AG20443 (cell line): ENCODE measurements around the gene EHBP1L1.

Experiments
- DNase-seq: peaks from one replicate; pipeline ENCODE4 v3.0.0; 2012; ENCODE audit warnings: low spot score, mixed read lengths

Gene EHBP1L1

GRCh38 chr11:65595131-65595530, 19.3 kb downstream of the EHBP1L1 start:
- peak; percentile 25 for DNase-seq

- DNase-seq, result peak; percentile 24
Observed at GRCh38 chr11:65595543-65596281, 19.9 kb downstream of the EHBP1L1 start, which contains the start of gene KCNK7. Gene KCNK7, minus strand, starts transcription at chr11:65595800. Its CDS starts 28 bp downstream, at chr11:65595772.

- no peak for DNase-seq
Observed at GRCh38 chr11:65596520-65596919, 20.7 kb downstream of the EHBP1L1 start.

GRCh38 chr11:65598258-65598699, 22.4 kb downstream of the EHBP1L1 start:
- DNase-seq, result no peak

GRCh38 chr11:65599216-65599954, 23.5 kb downstream of the EHBP1L1 start:
- no peak for DNase-seq

GRCh38 chr11:65599955-65600246, 24.0 kb downstream of the EHBP1L1 start:
- DNase-seq, result no peak

GRCh38 chr11:65604258-65604657, 28.4 kb downstream of the EHBP1L1 start:
- no peak for DNase-seq

- DNase-seq, result peak; percentile 99
Observed at GRCh38 chr11:65606876-65607613, 31.2 kb downstream of the EHBP1L1 start.

- no peak for DNase-seq
Observed at GRCh38 chr11:65607614-65608426, 32.0 kb downstream of the EHBP1L1 start.

- DNase-seq, result peak; percentile 24
Observed at GRCh38 chr11:65609229-65609628, 33.4 kb downstream of the EHBP1L1 start.

- DNase-seq, result no peak
Observed at GRCh38 chr11:65609665-65610064, 33.8 kb downstream of the EHBP1L1 start.

GRCh38 chr11:65610404-65610803, 34.6 kb downstream of the EHBP1L1 start:
- DNase-seq, result no peak

- DNase-seq, result no peak
Observed at GRCh38 chr11:65611028-65611757, 35.3 kb downstream of the EHBP1L1 start.

GRCh38 chr11:65611758-65612603, 36.1 kb downstream of the EHBP1L1 start:
- no peak for DNase-seq

GRCh38 chr11:65612691-65613090, 36.8 kb downstream of the EHBP1L1 start:
- DNase-seq, result no peak

GRCh38 chr11:65613091-65613928, 37.5 kb downstream of the EHBP1L1 start:
- DNase-seq, result no peak

GRCh38 chr11:65615229-65615949, 39.5 kb downstream of the EHBP1L1 start, which contains the start of gene PCNX3:
Gene PCNX3, plus strand, starts transcription at chr11:65615776. Its CDS starts 536 bp downstream, at chr11:65616312.
- peak; percentile 100 for DNase-seq

GRCh38 chr11:65615950-65616574, 40.2 kb downstream of the EHBP1L1 start:
- DNase-seq, result peak; percentile 73
